Measurements from ENCODE around the gene TINAGL1. TPM values are rescaled to one million over a fixed set of nuclear protein-coding genes. Genes with fewer than 3 reads are reported as not detected.

TINAGL1 gene
- total RNA-seq, 4 donors from 2014 or later: 139 to 354 (median 244) TPM

- Histone ChIP-seq H3K27me3 (no peaks in the 10 kb centered on the region), H3K9me3 (no peaks in the 10 kb centered on the region), H3K4me1 (peaks cover 69 to 94% (median 85%) of the 10 kb centered on the region in 4 donors), H3K36me3 (peaks cover 14 to 75% (median 38%) of the 10 kb centered on the region in 4 donors), H3K27ac (replicated peaks in 1 of 4) (peak overlapping the region; percentile 92 to 96 (median 94)), H3K4me3 (peak overlapping the region in 1 of 4 donors; percentile 2)
- no peak for TF ChIP-seq EP300 (IDR thresholded peaks at IDR 0.05)
- TF ChIP-seq POLR2AphosphoS5 (IDR thresholded peaks at IDR 0.05): no peak
- no peak for TF ChIP-seq CTCF (IDR thresholded peaks at IDR 0.05)
- no peak for TF ChIP-seq POLR2A (IDR thresholded peaks at IDR 0.05; ENCODE audit: low read depth)
- DNase-seq (ENCODE audit: extremely low spot score): no peak
- WGBS: 73% methylated on average over 12 of the region's 12 CpGs
- intact Hi-C loops (cut with DNase I): no loop called here
Measured at GRCh38 chr1:31581821-31582810, 5.8 kb downstream of the TINAGL1 start.

GRCh38 chr1:31583082-31583994, 7.0 kb downstream of the TINAGL1 start:
- 67% methylated on average over 15 of the region's 16 CpGs for WGBS
- peak overlapping the region in 3 of 4 donors; percentile 13 to 23 (median 18) for H3K4me3 ChIP-seq
- no peaks in the 10 kb centered on the region for H3K27me3 ChIP-seq
- intact Hi-C loops (cut with DNase I): no loop called here
- peak overlapping the region; percentile 92 to 96 (median 94) for H3K27ac ChIP-seq (replicated peaks in 1 of 4)
- peaks cover 14 to 74% (median 40%) of the 10 kb centered on the region in 4 donors for H3K36me3 ChIP-seq
- DNase-seq (ENCODE audit: extremely low spot score): no peak
- TF ChIP-seq EP300 (IDR thresholded peaks at IDR 0.05) (no peak), POLR2A (IDR thresholded peaks at IDR 0.05; ENCODE audit: low read depth) (no peak), POLR2AphosphoS5 (IDR thresholded peaks at IDR 0.05) (no peak), CTCF (IDR thresholded peaks at IDR 0.05) (no peak)
- peaks cover 81 to 96% (median 94%) of the 10 kb centered on the region in 4 donors for H3K4me1 ChIP-seq
- no peaks in the 10 kb centered on the region for H3K9me3 ChIP-seq

GRCh38 chr1:31583995-31584868, 7.9 kb downstream of the TINAGL1 start:
- 43% methylated on average over 13 of the region's 13 CpGs for WGBS
- DNase-seq (ENCODE audit: extremely low spot score): no peak
- Histone ChIP-seq H3K27ac (replicated peaks in 1 of 4) (peak overlapping the region; percentile 92 to 96 (median 94)), H3K4me1 (peaks cover 88 to 100% (median 99%) of the 10 kb centered on the region in 4 donors), H3K9me3 (no peaks in the 10 kb centered on the region), H3K27me3 (no peaks in the 10 kb centered on the region), H3K4me3 (peak overlapping the region in 3 of 4 donors; percentile 13 to 23 (median 18)), H3K36me3 (peaks cover 14 to 70% (median 40%) of the 10 kb centered on the region in 4 donors)
- intact Hi-C loops (cut with DNase I): no loop called here
- no peak for TF ChIP-seq POLR2A (IDR thresholded peaks at IDR 0.05; ENCODE audit: low read depth)
- peak; percentile 78 to 84 for TF ChIP-seq POLR2AphosphoS5 (IDR thresholded peaks at IDR 0.05)

- Histone ChIP-seq H3K27ac (replicated peaks in 1 of 4) (peak overlapping the region; percentile 92 to 96 (median 94)), H3K9me3 (no peaks in the 10 kb centered on the region), H3K36me3 (peaks cover 14 to 62% (median 40%) of the 10 kb centered on the region in 4 donors), H3K27me3 (no peaks in the 10 kb centered on the region), H3K4me3 (no peak overlapping the region), H3K4me1 (peaks cover 91 to 96% (median 94%) of the 10 kb centered on the region in 4 donors)
- DNase-seq (ENCODE audit: extremely low spot score): no peak
- no peak for TF ChIP-seq POLR2A (IDR thresholded peaks at IDR 0.05; ENCODE audit: low read depth)
- no peak for TF ChIP-seq EP300 (IDR thresholded peaks at IDR 0.05)
- no peak for TF ChIP-seq POLR2AphosphoS5 (IDR thresholded peaks at IDR 0.05)
- intact Hi-C loops (cut with DNase I): no loop called here
- WGBS: 81% methylated on average over 22 of the region's 27 CpGs
Measured at GRCh38 chr1:31584869-31585735, 8.8 kb downstream of the TINAGL1 start.

Measured in esophagus muscularis mucosa (tissue), 4 donors.